GM10266 (cell line): ENCODE measurements around the gene ZNF205.
"Not testable (repeated sequence)": the region's sequence is repeated elsewhere in the genome, so short reads cannot be mapped to it uniquely, and the experiment has no call there.

ENCODE experiments used
- DNase-seq: peaks from one replicate; pipeline ENCODE4 v3.0.0; 2012; ENCODE audit errors: extremely low spot score
- TF ChIP-seq, protein P1 (sequence below): IDR thresholded peaks from 2 replicates; pipeline ENCODE4 v1.5.1; 2012; ENCODE audit warnings: mild to moderate bottlenecking, low read depth; ENCODE audit not compliant: control insufficient read depth, insufficient read depth; ENCODE audit errors: missing control alignments

The ZNF205 gene

GRCh38 chr16:3080024-3080423 lies 32.4 kb upstream of the ZNF205 start:
- DNase-seq = no peak
- TF ChIP-seq, protein P1, sequence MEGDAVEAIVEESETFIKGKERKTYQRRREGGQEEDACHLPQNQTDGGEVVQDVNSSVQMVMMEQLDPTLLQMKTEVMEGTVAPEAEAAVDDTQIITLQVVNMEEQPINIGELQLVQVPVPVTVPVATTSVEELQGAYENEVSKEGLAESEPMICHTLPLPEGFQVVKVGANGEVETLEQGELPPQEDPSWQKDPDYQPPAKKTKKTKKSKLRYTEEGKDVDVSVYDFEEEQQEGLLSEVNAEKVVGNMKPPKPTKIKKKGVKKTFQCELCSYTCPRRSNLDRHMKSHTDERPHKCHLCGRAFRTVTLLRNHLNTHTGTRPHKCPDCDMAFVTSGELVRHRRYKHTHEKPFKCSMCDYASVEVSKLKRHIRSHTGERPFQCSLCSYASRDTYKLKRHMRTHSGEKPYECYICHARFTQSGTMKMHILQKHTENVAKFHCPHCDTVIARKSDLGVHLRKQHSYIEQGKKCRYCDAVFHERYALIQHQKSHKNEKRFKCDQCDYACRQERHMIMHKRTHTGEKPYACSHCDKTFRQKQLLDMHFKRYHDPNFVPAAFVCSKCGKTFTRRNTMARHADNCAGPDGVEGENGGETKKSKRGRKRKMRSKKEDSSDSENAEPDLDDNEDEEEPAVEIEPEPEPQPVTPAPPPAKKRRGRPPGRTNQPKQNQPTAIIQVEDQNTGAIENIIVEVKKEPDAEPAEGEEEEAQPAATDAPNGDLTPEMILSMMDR = no peak

DNA sequence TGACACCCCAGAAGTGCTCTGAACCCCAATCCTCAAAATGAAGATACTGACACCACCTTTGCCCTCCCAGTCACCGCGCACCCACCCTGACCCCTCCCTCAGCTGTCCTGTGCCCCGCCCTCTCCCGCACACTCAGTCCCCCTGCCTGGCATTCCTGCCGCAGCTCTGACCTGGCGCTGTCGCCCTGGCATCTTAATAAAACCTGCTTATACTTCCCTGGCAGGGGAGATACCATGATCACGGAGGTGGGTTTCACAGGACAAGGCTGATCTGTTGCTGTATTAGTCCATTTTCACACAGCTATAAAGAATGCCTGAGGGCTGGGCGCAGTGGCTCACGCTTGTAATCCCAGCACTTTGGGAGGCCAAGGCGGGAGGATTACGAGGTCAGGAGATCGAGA lies 30.4 kb upstream of the ZNF205 start:
- not testable (repeated sequence) for DNase-seq

- not testable (repeated sequence) for DNase-seq
These were observed 29.0 kb upstream of the ZNF205 start for GRCh38 chr16:3083408-3083807.

DNA sequence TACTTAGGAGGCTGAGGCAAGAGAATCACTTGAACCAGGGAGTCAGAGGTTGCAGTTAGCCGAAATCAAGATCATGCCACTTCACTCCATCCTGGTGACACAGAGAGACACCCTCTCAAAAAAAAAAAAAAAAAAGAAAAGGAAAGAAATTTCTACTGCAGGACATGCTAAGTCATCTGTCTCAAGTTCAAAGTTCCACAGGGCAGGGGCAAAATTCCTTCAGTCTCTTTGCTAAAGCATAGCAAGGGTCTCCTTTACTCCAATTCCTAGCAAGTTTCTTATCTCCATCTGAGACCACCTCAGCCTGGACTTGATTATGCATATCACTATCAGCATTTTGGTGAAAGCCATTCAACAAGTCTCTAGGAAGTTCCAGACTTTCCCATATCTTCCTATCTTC lies 27.9 kb upstream of the ZNF205 start:
- no peak for DNase-seq
- TF ChIP-seq, protein P1 = no peak

DNA sequence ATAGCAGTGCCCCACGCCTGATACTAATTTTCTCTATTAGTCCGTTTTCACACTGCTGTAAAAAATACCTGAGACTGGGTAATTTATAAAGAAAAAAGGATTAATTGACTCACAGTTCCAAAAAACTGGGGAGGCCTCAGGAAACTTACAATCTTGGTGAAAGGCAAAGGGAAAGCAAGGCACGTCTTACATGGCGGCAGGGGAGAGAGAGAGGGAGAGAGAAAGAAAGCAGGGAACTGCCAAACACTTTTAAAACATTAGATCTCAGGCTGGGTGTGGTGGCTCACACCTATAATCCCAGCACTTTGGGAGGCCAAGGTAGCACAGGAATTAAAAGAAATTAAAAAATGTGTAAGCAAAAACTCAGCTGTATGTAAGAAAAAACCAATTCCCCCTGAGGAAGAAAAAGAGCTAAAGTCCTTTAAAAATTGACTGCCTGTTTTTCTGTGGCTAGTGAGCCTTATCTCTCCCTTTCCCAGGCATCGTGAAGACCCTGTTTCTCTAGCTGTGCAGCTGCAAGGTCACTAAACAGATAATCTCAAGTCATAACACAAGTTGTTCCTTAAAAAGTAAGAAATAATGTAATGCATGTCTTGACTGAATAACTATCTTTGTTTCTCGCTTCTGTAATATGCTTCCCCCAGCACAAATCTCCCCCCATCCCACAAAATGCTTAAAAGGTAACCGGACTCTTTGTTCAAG lies 27.3 kb upstream of the ZNF205 start:
- TF ChIP-seq, protein P1 = no peak
- no peak for DNase-seq

DNA sequence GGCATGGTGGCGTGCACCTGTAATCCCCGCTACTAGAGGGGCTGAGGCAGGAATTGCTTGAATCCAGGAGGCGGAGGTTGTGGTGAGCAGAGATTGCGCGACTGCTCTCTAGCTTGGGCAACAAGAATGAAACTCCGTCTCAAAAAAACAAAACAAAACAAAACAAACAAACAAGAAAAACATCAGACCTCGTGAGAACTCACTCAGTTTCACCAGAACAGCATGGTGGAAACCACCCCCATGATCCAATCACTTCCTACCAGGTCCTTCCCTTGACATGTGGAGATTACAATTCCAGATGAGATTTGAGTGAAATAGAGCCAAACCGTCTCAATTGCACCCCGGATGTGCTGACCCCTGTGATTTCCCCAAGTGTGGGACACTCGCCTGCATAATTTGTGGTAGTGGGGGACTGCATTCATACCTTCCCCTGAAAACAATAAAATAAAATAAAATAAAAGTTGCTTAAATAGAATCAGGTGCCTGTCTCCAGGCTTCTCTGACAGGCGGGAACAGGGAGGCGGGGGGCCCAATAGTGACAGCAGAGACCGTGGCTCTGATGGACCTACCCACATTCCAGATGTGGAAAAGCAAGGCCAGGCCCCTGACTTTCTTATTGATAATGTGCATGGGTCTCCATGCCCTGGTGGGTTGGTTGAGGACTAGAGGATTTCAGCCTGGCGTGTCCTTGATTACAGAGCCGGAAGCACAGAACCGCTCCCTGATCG lies 26.4 kb upstream of the ZNF205 start:
- DNase-seq = peak; percentile 3
- TF ChIP-seq, protein P1 = no peak

DNA sequence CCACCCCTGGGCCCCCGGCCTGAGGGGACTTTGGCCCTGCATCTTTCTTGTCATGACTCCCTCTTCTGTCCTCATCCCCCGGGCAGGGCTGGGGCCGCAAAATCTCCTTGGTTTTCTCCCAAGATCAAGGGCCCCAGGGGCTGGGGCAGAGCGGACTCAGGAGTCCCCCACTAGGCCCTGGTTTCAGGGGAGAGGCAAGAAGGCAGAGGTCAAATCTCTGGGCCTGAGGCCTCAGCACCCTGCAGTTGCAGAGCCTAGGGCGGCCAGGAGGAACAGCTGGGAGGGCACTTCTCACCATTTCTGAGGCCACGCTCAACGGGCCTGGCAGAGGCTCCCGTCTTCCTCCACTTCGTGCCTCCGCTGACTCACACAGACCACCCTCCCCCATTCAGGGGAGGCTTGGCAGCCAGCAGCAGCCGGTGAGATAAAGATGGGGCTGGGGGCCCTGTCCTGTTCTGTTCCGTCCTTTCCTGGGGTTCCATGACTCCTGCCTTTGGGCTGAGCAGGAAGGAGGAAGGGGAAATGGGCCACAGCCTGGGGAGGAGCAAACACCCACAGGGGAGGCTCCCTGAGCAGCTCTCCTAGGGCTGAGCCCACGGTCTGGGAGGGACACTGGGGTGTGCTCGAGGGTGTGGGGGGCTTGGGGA lies 25.7 kb upstream of the ZNF205 start:
- DNase-seq = peak; percentile 8
- TF ChIP-seq, protein P1 = no peak
